Activated CD4-positive, CD25-positive, alpha-beta regulatory T cell treated with anti-CD3 and anti-CD28 coated beads, Interleukin-2, amount 50 U/mL, for 16 hours (primary cell): Measurements from ENCODE around the gene SPRY4.
"Not testable (repeated sequence)": the region's sequence is repeated elsewhere in the genome, so short reads cannot be mapped to it uniquely, and the experiment has no call there.

Experiments
- DNase-seq: peaks from one replicate; pipeline ENCODE4 v3.0.0-alpha.2; 2020; ENCODE audit warnings: low read depth, low spot score

The SPRY4 gene, protein sequence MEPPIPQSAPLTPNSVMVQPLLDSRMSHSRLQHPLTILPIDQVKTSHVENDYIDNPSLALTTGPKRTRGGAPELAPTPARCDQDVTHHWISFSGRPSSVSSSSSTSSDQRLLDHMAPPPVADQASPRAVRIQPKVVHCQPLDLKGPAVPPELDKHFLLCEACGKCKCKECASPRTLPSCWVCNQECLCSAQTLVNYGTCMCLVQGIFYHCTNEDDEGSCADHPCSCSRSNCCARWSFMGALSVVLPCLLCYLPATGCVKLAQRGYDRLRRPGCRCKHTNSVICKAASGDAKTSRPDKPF

DNA sequence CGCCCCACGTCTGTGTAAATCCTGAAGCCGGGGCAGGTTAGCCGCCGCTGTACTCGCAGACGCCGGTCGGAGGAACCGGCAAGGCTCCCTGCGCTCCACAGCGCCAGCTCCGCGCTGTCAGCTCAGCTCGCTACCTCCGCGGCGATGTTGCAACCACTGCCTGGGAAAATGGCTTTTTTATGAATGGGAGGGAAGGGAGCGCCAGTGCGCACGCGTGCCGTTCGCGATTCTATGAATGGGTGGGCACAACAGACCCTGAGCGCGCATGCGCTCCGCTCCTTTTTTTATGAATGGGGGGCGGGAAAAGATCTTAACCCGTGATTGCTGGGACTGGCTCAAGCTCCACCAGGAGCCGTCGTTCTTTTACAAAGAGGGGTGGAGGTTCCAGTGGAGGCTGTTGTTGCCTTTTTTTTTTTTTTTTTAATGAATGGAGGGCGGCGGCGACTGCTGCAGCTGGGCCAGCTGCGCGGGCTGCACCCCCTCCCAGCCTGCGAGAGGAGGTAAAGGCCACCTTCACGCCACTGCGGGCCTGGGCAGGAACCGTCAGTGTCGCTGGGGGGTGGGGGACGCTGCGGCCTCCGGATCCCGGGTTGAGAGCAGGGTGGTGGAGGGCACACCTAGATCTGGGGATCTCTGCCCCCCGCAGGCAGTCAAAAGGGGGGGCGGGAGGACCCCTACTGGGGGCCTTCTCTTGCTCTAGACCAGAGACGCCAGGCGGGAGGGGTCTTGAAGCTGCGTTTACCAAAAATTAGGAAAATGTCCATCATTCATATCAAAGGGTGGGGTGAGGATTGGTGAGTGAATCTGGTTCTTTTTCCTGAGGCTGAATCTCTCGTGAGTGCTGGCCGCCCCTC lies at the start of gene SPRY4:
TSS of gene SPRY4 (minus strand) at position 151 of the 854 bp plus-strand sequence. CDS start 9,913 bp downstream, outside the sequence.
- DNase-seq: peak; percentile 51

DNA sequence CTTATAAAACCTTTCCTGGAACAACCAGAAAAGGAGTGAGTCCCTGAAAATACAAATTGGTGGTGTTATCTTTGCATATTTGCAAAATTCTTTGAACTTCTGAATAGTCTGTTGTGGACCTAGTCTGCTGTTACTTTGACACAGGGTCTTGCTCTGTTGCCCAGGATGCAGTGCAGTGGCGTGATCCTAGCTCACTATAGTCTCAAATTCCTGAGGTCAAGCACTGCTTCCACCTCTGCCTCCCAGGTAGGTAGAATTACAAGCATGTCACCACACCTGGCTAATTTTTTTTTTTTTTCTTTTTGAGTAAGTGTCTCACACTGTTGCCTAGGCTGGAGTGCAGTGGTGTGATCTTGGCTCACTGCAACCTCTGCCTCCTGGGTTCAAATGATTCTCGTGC lies 43.7 kb upstream of the SPRY4 start:
- DNase-seq: no peak

DNA sequence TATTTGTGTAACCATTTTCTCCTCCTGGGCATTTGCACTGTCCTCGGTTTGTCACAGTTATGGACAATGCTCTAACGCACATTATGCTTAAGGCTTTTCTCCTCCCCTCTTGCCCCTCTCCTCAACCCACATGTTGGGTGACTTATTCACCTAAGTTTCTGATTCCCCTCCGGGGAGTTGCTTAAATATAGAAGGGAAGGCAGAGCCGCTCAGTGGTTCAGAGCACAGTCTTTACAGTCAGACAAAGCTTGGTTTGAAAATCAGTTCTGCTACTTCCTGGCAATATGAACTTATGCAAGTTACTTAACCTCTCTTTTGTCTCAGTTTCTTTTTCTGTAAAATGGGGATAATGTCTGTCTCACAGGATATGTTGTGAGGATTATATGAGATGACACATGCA lies 41.2 kb upstream of the SPRY4 start:
- DNase-seq: no peak

DNA sequence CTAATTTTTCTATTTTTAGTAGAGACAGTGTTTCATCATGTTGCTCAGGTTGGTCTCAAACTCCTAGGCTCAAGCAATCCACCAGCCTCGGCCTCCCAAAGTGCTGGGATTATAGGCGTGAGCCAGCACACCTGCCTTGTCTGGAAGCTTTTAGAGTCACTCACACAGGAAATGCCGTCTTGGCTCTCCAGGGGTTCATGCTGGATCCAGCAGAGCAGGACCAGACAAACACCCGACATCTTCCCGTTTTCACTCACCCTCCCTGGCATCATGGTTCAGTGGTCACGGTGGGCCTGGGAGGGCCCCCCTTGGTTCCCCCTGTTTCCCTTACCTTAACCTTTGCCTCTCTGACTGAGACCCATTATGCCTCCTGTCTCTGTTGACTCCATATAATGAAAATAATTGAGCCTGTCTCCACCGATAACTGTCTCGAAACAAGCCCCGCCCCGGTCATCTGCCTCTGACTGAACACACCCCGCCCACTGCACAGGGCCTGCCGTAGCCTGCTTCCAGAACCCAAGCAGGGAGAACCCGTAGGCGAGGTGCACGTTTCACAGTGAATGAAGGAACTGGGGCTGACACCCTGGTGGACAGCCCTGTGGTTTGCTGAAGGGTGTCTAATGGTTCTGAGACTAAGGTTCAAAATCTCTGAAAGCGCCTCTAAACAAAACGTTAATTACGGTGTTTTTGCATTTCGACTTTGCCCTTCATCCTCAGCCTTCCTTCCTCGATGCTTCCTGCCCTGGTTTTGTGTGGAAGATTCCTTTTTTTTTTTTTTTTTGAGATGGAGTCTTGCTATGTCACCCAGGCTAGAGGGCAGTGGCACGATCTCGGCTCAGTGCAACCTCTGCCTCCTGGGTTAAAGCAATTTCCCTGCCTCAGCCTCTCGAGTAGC lies 39.7 kb upstream of the SPRY4 start:
- no peak for DNase-seq

DNA sequence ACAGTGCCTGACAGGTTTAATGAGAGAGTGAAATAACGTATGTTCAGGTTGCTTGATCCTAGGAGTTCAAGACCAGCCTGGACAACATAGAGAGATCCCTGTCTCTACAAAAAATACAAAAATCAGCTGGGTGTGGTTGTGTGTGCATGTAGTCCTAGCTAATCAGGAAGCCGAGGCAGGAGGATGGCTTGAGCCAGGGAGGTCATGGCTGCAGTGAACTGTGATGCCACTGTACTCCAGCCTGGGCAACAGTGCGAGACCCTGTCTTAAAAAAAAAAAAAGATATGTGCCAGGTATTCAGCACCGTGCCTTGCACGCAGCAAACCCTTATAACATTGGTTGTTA lies 38.8 kb upstream of the SPRY4 start:
- DNase-seq: no peak

DNA sequence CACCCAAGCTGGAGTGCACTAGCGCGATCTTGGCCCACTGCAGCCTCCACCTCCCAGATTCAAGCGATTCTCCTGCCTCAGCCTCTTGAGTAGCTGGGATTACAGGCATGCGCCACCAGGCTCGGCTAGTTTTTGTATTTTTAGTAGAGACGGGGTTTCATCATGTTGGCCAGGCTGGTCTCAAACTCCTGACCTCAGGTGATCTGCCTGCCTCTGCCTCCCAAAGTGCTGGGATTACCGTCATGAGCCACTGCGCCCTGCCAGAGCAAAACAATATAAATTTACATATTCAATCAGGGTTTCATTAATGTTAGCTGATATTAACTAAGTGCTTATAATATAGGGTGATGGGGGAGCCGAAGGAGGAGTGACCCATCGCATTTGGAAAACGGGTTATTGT lies 37.4 kb upstream of the SPRY4 start:
- DNase-seq: not testable (repeated sequence)

DNA sequence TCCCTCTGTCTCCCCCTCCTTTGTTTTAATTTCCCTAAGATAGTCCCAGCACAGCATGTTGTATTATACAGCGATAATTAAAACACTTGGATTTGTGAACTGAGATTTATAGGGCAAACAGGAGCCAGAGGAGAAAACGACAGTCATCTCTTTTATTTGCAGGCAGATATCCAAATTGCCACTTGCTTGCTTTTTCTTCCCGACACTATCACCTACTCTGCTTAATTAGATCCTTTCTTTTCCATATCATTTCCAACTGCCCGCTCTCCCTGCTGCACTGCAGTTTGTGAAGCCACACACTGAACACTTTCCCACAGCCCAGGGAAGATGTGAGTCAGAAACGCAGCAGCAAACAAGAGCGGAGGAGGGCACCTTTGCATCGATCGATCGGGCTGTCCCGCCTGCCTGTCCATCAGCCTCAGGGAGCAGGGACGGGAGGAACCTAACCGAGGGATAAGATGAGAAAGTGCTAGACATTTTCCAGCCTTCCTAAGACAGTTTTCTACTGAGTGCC lies 35.8 kb upstream of the SPRY4 start:
- no peak for DNase-seq

DNA sequence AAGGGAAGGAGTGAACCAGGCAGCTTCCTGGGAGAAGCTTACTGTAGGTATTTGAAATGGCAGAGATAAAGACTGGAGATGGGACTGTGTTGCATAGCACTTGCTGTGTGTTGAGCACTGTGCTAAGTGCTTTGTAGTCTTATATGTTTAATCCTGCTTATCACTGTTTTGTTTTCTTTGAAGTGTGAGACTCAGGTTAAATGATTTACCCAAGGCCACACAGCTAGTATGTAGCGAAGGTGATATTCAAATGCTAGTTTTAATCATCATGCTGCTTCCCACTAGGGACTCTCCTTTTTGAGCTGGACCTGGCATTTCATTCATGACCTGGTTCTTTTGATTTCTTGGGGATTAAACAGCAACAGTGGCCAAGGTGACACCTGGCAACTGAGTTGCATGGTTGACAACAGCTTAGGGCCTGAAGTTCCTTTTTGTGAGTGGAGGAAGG lies 35.3 kb upstream of the SPRY4 start:
- DNase-seq: no peak

DNA sequence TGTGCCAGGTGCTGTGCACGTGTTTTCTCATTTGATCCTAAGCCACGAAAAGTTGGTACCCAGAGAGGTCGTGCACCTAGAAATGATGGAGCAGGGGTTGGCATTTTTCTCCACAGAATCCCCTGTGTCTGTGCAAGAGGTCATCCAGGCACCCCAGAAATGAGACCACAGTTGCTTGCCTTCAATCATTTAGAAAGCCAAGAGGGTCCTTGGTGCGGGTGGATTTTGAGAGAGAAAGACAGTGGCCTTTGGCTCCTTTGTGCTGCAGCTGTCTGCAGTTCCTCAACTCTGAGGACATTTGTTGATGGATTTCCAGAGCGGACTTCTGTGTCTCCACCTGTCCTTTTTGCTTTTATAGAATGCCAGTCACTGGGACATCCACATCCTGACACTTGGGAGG lies 33.8 kb upstream of the SPRY4 start:
- no peak for DNase-seq

DNA sequence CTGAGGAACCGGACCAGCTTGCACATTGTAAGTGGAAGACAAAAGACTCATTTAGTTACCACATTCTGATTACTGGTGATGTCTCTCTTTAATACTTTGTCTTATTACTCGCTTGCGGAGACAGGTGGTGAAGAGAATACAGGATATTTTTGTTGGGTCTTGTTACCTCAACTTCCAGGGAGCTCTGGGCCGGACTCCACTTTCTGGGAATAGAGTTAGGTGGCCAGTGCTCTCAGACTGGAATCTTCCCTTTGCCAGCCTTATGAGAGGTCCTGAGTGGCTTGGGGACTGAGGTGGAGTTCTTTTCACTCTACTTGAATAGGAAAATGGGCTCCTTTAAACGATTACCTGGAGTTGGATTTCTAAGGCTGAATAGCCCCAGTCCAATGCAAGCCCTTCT lies 33.3 kb upstream of the SPRY4 start:
- no peak for DNase-seq

DNA sequence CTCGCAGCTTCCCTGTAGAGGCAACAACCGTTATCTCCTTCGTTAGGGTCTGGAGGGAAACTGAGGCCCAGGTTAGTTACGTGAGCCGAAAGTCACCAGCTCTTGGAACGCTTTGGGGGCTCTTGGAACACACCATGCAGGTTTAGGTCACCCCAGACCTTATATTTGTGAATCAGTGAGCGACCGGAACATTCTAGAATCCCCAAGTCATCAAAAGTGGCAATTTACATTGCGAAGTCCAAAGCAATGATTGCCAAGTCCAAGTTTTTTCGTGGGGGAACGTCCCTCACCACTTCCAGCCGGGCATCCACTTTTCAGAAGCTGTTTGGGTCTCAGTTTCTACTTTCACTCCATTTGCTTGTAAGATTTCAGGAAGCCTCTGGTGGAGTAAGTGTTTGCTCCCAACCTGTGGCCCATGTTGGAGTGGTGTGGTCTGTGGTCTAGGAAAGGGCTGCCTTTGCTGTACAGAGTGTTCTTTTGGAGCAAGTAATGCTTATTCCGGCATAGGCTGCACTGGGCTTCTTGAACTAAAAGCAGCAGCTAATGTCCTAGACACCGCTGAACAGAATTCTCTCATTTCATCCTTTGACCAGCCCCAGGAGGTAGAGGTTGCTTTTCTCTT lies 32.8 kb upstream of the SPRY4 start:
- no peak for DNase-seq

DNA sequence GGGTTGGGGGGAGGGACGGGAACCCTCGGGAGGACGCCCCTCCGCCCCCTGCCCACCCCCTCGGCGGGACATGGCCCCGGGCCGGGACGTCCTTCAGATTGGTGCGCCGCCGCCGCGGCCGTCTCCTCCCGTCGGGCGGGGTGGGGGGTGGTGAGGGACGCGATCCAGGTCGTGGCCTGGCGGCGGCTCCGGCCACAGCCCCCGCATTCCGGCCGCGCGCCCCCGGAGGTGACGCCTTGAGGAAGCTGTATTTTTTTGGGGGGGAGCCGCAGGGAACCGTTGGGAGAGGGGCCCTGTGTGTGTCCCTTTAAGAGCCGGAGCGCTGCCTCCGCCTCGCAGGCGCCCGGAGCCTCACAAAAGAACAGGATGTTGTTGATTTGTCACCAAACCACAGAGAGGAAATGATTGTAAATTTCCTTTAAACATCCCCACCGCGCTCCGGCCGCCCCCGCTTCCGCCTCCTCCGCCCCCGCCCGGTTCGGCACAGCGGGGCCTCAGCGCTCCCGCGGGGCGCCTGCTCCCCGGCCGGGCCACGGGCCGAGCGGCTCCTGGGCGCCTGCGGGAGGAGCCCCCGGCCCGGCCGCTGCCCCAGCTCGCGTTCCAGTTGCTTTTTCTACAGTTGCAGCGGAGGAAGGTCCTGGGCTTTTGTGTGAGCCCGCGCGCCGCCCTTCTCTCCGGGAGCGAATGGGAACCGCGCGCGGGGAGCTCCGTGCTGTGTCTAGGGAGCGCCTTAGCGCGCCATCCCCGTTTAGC lies 32.1 kb upstream of the SPRY4 start:
- DNase-seq: peak; percentile 77

DNA sequence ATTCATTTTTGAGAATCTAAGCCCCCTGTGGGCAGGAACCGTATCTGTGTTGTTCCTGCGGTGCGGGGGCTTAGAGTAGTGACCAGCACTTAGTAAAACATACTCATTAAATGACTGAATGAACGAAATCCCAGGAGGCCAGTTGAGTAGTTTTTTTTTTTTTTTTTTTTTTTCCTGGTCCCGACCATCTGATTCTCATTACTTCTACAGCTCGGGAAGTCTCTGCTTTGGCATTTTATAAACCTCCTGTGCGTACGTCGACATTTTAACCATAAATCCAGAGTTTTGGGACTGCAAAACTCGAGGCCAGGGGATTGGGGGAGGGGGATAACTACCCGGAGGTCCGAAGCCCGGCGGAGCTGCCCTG lies 31.5 kb upstream of the SPRY4 start:
- no peak for DNase-seq

DNA sequence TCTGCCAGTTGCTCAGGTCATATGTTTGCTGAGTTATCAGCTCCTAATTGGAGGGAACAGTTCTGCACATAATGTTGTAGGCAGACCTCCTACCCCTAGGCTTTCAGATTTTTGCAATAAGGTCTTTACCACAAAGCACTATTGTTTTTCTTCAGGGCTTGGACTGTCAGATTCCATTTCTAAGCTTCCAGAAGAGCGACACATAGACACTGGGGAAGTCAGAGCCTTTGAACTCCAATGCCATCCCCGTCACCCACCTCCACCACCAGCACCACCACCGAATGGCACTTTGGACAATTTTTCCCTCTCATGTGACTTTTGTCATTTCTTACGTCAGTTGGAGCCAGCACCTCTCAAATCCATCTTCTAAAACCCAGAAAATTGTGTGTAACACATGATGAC lies 28.3 kb upstream of the SPRY4 start:
- DNase-seq: no peak

DNA sequence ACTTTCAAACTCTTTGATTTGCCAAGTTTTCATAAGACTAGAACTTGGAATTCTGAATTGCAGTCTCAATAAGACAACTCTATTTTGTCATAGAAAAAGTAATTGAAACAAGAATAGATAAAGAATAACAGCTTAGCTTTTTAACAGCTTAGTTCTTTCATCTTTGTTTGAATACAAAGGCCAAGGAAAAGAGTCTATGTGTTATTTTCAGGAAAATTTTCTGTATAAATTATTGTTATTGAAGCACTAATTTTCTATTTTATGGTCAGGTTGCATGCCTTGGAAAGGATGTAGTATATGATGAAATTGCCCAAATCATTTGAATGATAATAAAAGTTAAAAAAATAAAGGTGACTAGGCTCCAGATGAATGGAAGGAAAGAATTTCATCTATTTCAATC lies 25.2 kb upstream of the SPRY4 start:
- DNase-seq: no peak

DNA sequence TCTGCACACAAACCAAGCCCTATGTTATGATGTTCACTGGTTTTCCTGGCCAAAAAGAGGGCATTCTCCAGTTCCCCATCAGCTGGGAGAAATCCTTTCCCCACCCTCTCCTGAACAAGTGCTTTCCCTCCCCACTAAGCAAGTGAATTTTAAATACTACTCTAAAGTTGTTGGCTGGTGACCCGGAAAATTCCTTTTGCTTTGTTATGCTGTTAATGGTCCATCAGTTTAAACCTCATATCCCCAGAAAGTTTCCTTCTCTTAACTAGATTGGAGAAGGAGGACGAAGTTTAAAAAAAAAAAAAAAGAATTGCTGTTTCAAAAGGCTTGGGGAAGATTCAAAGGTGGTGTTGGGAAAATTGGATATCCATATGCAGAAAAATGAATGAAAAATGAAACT lies 21.9 kb upstream of the SPRY4 start:
- DNase-seq: no peak

DNA sequence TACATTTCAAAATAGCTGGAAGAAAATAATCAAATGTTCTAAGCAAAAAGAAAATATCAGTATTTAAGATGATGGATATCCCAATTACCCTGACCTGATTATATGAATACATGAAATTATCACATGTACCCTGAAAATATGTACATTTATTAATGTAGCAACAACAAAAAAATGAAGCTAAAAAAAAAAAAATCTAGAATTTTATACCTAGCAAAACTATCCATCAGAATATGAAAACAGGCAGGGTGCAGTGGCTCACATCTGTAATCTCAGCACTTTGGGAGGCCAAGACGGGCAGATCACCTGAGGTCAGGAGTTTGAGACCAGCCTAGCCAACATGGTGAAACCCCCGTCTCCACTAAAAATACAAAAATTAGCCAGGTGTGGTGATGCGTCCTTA lies 20.1 kb upstream of the SPRY4 start:
- DNase-seq: not testable (repeated sequence)

DNA sequence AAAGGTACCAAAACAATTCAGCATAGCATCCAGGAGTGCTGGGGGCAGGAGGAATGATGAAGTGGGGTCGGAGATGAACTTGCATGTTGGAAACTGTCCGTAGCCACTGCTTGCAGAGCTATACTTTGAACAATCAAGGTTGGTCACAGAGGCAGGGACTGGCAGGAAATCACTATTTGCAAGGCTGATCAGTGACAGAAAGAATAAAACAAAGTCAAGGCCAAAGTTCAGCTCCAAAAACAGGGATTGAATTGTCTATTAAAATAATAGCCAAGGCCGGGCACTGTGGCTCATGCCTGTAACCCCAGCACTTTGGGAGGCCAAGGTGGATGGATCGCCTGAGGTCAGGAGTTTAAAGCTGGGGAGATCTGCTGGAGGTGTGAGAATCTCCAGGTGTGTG lies 18.7 kb upstream of the SPRY4 start:
- DNase-seq: no peak

DNA sequence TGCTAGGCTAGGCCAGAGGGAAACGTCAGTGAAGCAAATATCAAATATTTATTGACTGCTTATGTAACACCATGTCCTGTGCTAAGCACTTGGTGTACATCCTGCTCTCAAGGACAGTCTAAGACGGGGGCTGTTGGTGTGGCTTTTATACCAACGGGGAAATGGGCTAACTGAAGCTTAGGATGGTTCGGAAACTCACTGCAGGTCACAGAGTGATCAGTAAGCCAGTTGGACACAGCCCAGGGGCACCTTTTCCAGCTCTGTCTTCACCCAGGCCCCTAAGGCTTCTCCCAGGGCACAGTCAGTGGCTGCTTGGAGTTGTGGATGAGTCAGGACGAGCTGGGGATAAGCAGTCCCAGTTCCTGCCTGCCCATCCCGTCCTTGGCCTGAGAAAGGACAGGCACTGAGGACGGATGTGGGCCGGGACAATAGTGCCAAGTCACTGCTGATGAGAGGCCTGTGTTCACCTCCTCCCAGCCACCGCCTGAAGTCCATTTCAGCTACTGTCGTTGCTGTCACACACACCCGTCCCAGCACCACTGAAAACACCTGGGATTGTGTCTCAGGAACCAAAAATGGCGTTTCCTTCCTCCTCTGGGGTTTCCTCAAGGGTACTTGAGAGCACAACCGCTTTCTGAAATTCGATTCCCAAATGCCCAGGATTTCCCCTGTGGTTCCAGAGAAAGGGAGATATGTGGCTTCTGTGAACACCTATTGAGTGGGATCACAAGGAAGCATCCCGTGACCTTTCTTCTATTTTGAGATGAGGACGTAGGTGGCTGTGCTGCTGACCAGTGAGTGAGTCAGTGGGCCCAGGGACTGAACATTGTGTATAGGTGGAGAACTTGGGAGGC lies 17.5 kb upstream of the SPRY4 start:
- no peak for DNase-seq

DNA sequence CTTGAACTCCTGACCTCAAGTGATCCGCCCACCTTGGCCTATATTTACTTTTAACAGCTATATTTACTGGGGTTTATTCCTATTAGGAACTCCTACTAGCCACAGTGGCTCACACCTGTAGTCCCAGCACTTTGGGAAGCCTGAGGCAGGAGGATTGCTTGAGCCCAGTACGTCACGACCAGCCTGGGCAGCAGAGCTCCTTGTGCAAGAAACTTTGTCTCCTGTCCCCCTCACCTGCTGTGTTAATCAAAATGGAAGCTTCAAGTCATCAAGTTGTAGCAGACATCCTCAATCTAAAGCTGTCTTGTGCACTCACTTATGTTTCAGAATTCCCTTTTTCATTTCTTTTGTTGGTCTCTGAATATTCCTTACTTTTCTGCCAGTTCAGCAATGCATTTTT lies 15.0 kb upstream of the SPRY4 start:
- DNase-seq: no peak
